IMR-90 (cell line): Measurements from ENCODE around the gene TMEM45A. TPM values are rescaled to one million over a fixed set of nuclear protein-coding genes. Genes with fewer than 3 reads are reported as not detected.

Source experiments
- ATAC-seq: fragments of 200-7000 bp; cut with Tn5 transposase; 2 replicates; pipeline ENCODE4 v1.9.1; 2020; ENCODE audit warnings: low read depth, mild to moderate bottlenecking, moderate library complexity
- BruUV-seq: library from RNA; stranded (reverse); fragments of 400-500 nt; replicated peaks from 2 replicates; lab custom pipeline; 2021; lab: Mats Ljungman, UMichigan
- CTCF ChIA-PET: fragments of 300-600 bp; formaldehyde crosslinking; extraction: SDS; loops from one replicate; lab custom pipeline; 2021; ENCODE audit warnings: antibody characterized with exemption; lab: Yijun Ruan, JAX
- POLR2A ChIA-PET: fragments of 300-600 bp; sonication (Branson Sonifier 250); formaldehyde crosslinking; loops from one replicate; lab custom pipeline; 2022; ENCODE audit warnings: antibody characterized with exemption; ENCODE audit not compliant: unreplicated experiment; lab: Charles Lee
- DNase-seq: peaks from one replicate; pipeline ENCODE4 v3.0.0; 2013
- H2AFZ ChIP-seq: replicated peaks from 2 replicates; pipeline ENCODE3; 2013; ENCODE audit warnings: low read length, mild to moderate bottlenecking; ENCODE audit not compliant: poor library complexity
- H2AK5ac ChIP-seq: 2 replicates; pipeline ENCODE4 v1.6.1; 2013; ENCODE audit warnings: low read depth, low read length, inconsistent platforms
- H2AK9ac ChIP-seq: replicated peaks from 2 replicates; pipeline ENCODE3; 2013; ENCODE audit warnings: mild to moderate bottlenecking, low read depth, low read length, moderate library complexity; ENCODE audit not compliant: poor library complexity
- H2BK120ac ChIP-seq: 2 replicates; pipeline ENCODE4 v1.6.1; 2013; ENCODE audit warnings: low read depth, low read length, inconsistent platforms
- H2BK15ac ChIP-seq: 3 replicates; pipeline ENCODE4 v1.6.1; 2013; ENCODE audit warnings: low read depth, low read length, inconsistent platforms
- H2BK20ac ChIP-seq: 2 replicates; pipeline ENCODE4 v1.6.1; 2013; ENCODE audit warnings: low read depth, mild to moderate bottlenecking, inconsistent platforms, low read length, moderate library complexity
- H2BK5ac ChIP-seq: 2 replicates; pipeline ENCODE4 v1.6.1; 2013; ENCODE audit warnings: mild to moderate bottlenecking, low read depth, low read length, inconsistent platforms; ENCODE audit not compliant: poor library complexity, severe bottlenecking
- H3K14ac ChIP-seq: replicated peaks from 2 replicates; pipeline ENCODE4 v1.6.1; 2013; ENCODE audit warnings: low read depth, low read length, inconsistent platforms
- H3K18ac ChIP-seq: 2 replicates; pipeline ENCODE4 v1.6.1; 2013; ENCODE audit warnings: low read depth, low read length, control low read depth
- H3K23ac ChIP-seq: 2 replicates; pipeline ENCODE4 v1.6.1; 2013; ENCODE audit warnings: low read depth, low read length, inconsistent platforms
- H3K27ac ChIP-seq: 2 replicates; pipeline ENCODE4 v1.5.1; 2013; ENCODE audit warnings: mild to moderate bottlenecking, control low read depth, low read length; ENCODE audit not compliant: insufficient read depth
- H3K27me3 ChIP-seq: 2 replicates; pipeline ENCODE4 v1.6.1; 2013; ENCODE audit warnings: low read length; ENCODE audit not compliant: control insufficient read depth, insufficient read depth
- H3K36me3 ChIP-seq: 2 replicates; pipeline ENCODE4 v1.6.1; 2013; ENCODE audit warnings: low read length, mixed read lengths; ENCODE audit not compliant: control insufficient read depth, insufficient read depth
- H3K4ac ChIP-seq: 2 replicates; pipeline ENCODE4 v1.6.1; 2013; ENCODE audit warnings: low read depth, low read length, inconsistent platforms
- H3K4me1 ChIP-seq: 2 replicates; pipeline ENCODE4 v1.6.1; 2013; ENCODE audit warnings: low read length, mixed read lengths; ENCODE audit not compliant: control insufficient read depth, insufficient read depth
- H3K4me2 ChIP-seq: 2 replicates; pipeline ENCODE4 v1.6.1; 2013; ENCODE audit warnings: low read depth, mild to moderate bottlenecking, control low read depth, low read length, moderate library complexity
- H3K4me3 ChIP-seq: 2 replicates; pipeline ENCODE4 v1.5.1; 2013; ENCODE audit warnings: low read depth, mild to moderate bottlenecking, control low read depth, low read length, moderate library complexity; ENCODE audit not compliant: insufficient read depth
- H3K56ac ChIP-seq: 2 replicates; pipeline ENCODE4 v1.6.1; 2013; ENCODE audit warnings: low read length, inconsistent platforms; ENCODE audit not compliant: insufficient read depth; ENCODE audit errors: extremely low read depth
- H3K79me1 ChIP-seq, 2 experiments: 2 replicates each; pipeline ENCODE4 v1.6.1; 2013; ENCODE audit warnings: low read length in 2 of 2, inconsistent platforms in 1 of 2, low read depth in 1 of 2
- H3K9ac ChIP-seq: 2 replicates; pipeline ENCODE4 v1.6.1; 2013; ENCODE audit warnings: low read depth, low read length, control low read depth
- H3K9me1 ChIP-seq: 2 replicates; pipeline ENCODE4 v1.6.1; 2013; ENCODE audit warnings: low read length, inconsistent platforms; ENCODE audit not compliant: insufficient read depth
- H3K9me3 ChIP-seq: 2 replicates; pipeline ENCODE4 v1.6.1; 2013; ENCODE audit warnings: low read length; ENCODE audit not compliant: control insufficient read depth, insufficient read depth
- H4K20me1 ChIP-seq: 2 replicates; pipeline ENCODE4 v1.6.1; 2013; ENCODE audit warnings: low read length, inconsistent platforms; ENCODE audit not compliant: insufficient read depth
- H4K5ac ChIP-seq: 2 replicates; pipeline ENCODE4 v1.6.1; 2013; ENCODE audit warnings: mild to moderate bottlenecking, low read depth, low read length, control low read depth
- H4K8ac ChIP-seq, 2 experiments: 2 replicates each; pipeline ENCODE4 v1.6.1; 2013; ENCODE audit warnings: low read depth in 2 of 2, low read length in 2 of 2, control low read depth in 1 of 2, inconsistent platforms in 1 of 2
- H4K91ac ChIP-seq: 2 replicates; pipeline ENCODE4 v1.6.1; 2013; ENCODE audit warnings: low read depth, low read length, inconsistent platforms; ENCODE audit not compliant: insufficient read depth
- BHLHE40 ChIP-seq: fragments of 150-350 bp; IDR thresholded peaks from 2 replicates; pipeline ENCODE4 v1.6.1; 2016; ENCODE audit warnings: mild to moderate bottlenecking, low read depth, low read length
- CEBPB ChIP-seq: IDR thresholded peaks from 2 replicates; pipeline ENCODE4 v1.6.1; 2012; ENCODE audit warnings: low read depth, low read length, improper control_type of control experiment
- CHD1 ChIP-seq: IDR thresholded peaks from 2 replicates; pipeline ENCODE4 v1.6.1; 2012; ENCODE audit warnings: low read depth, low read length, improper control_type of control experiment
- FOS ChIP-seq: fragments of 150-350 bp; IDR thresholded peaks from 2 replicates; pipeline ENCODE4 v1.6.1; 2016; ENCODE audit warnings: low read depth, low read length
- MAFK ChIP-seq: IDR thresholded peaks from 2 replicates; pipeline ENCODE4 v1.6.1; 2012; ENCODE audit warnings: low read depth, low read length, improper control_type of control experiment
- MAZ ChIP-seq: IDR thresholded peaks from 2 replicates; pipeline ENCODE4 v1.6.1; 2012; ENCODE audit warnings: low read depth, mild to moderate bottlenecking, low read length, improper control_type of control experiment, moderate library complexity, borderline replicate concordance
- MXI1 ChIP-seq: IDR thresholded peaks from 2 replicates; pipeline ENCODE4 v1.6.1; 2012; ENCODE audit warnings: low read depth, mild to moderate bottlenecking, low read length, moderate library complexity, borderline replicate concordance
- NFE2L2 ChIP-seq: fragments of 150-350 bp; IDR thresholded peaks from 2 replicates; pipeline ENCODE4 v1.6.1; 2016; ENCODE audit warnings: low read depth, mild to moderate bottlenecking, low read length
- POLR2A ChIP-seq: IDR thresholded peaks from 2 replicates; pipeline ENCODE4 v1.6.1; 2012; ENCODE audit warnings: mild to moderate bottlenecking, low read depth, low read length
- RAD21 ChIP-seq: IDR thresholded peaks from 2 replicates; pipeline ENCODE4 v1.6.1; 2012; ENCODE audit warnings: low read length, improper control_type of control experiment
- RCOR1 ChIP-seq: IDR thresholded peaks from 2 replicates; pipeline ENCODE4 v1.6.1; 2012; ENCODE audit warnings: mild to moderate bottlenecking, low read length, improper control_type of control experiment; ENCODE audit not compliant: insufficient replicate concordance
- RFX5 ChIP-seq: IDR thresholded peaks from 2 replicates; pipeline ENCODE4 v1.8.0; 2012; ENCODE audit warnings: low read depth, mild to moderate bottlenecking, low read length, moderate library complexity
- SMC3 ChIP-seq: fragments of 150-350 bp; IDR thresholded peaks from 2 replicates; pipeline ENCODE4 v1.6.1; 2016; ENCODE audit warnings: low read depth, mild to moderate bottlenecking, antibody characterized with exemption, low read length, moderate library complexity
- WGBS, 2 experiments: methylation state at CpG; one replicate each; pipeline versions ENCODE4 v1.1.5 to v1.1.7; 2013; ENCODE audit warnings: missing lambda C conversion rate in 2 of 2; ENCODE audit not compliant: insufficient read length in 1 of 2; ENCODE audit errors: extremely low coverage in 2 of 2; 5-methylcytosine and 5-hydroxymethylcytosine counted together
- dilution Hi-C: fragments of 300-500 bp; cut with HindIII; formaldehyde crosslinking; loops from one replicate; pipeline ENCODE4 v1.14.3; 2018; ENCODE audit warnings: low sequenced_read_pairs; ENCODE audit not compliant: unreplicated experiment
- in situ Hi-C: fragments of 300-500 bp; cut with MboI; formaldehyde crosslinking; loops from 3 replicates; pipeline ENCODE4 v1.14.3; 2019; ENCODE audit warnings: low sequenced_read_pairs, inconsistent platforms, mixed read lengths
- intact Hi-C: fragments of 100-400 bp; cut with micrococcal nuclease; formaldehyde crosslinking; loops from 2 replicates; pipeline ENCODE4 v1.10.0; 2022
- polyA plus RNA-seq, 3 experiments: library from polyadenylated mRNA; depleted of rRNA; stranded (reverse); fragments of >200 nt; gene quantifications; 2 replicates each; pipeline ENCODE4 v1.2.3, GENCODE V29; 2012; ENCODE audit warnings: low replicate concordance in 1 of 3
- total RNA-seq: library from RNA; depleted of rRNA; stranded (reverse); fragments of >200 nt; gene quantifications from 2 replicates; pipeline ENCODE4 v1.2.3, GENCODE V29; 2012
- TF ChIP-seq, protein P1 (sequence below): conservative IDR thresholded peaks from 2 replicates; pipeline ENCODE4 v1.5.1; 2012; ENCODE audit warnings: mild to moderate bottlenecking, low read depth, low read length, improper control_type of control experiment
- TF ChIP-seq, protein P2 (sequence below): fragments of 150-350 bp; IDR thresholded peaks from 2 replicates; pipeline ENCODE4 v1.6.1; 2016; ENCODE audit warnings: low read depth, mild to moderate bottlenecking, low read length, moderate library complexity, borderline replicate concordance
- TF ChIP-seq, protein P3 (sequence below): fragments of 150-350 bp; IDR thresholded peaks from 2 replicates; pipeline ENCODE4 v1.6.1; 2017; ENCODE audit warnings: mild to moderate bottlenecking, antibody characterized with exemption, low read length, low read depth

The TMEM45A gene
- total and polyA plus RNA-seq, 2 of the 4 experiments (the other 2 are of a cell fraction) = 13.6 to 21.7 TPM

DNA sequence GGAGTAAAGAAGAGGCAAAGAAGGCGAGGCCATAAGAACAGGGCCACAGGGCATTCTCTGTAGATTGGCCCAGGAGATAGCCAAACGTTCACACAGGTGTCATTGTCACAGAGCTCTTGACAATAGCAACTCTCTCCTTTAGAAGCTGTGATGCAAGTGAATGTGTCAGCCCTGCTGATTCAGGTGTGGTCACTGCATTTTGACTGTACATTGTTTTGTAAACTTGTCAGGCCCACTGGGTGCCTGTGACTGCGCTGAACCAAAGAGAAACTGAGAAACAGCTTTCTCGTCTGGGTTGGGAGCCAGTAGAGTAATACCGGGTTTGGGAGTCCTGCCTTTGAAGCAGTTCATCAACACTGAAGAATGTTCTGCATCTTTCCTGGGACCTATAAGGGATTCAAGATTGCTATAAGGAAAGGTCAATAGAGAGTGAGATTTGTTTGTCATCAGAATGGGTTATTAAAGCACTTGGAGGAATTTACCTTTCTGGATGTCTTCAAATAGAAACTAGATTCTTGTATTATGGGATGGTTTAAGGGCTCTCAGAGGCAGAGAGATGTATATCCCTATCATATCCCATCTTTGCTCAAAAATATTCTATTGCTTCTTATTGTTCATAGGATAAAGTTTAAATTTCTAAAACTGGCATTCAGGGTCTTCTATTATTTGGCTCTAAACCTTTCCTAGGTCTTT, 45.4 kb downstream of the TMEM45A start:
- no peak overlapping the region for H4K5ac ChIP-seq

More for the DNA sequence above, 45.4 kb downstream of the TMEM45A start:
- ChIA-PET POLR2A (no interaction called here), CTCF (no interaction called here)
- Histone ChIP-seq H2AK9ac (no peak overlapping the region), H2BK120ac (no peak overlapping the region), H3K27ac (no peak overlapping the region), H3K4me1 (peaks cover 4% of the 10 kb centered on the region; the same call in 1 of the 2 replicates), H3K4me2 (no peak overlapping the region), H2BK20ac (no peak overlapping the region), H3K4me3 (no peak overlapping the region), H3K27me3 (no peaks in the 10 kb centered on the region), H3K9me1 (no peaks in the 10 kb centered on the region), H4K91ac (no peak overlapping the region), H3K23ac (no peak overlapping the region), H3K9me3 (no peaks in the 10 kb centered on the region), H3K56ac (no peak overlapping the region), H4K20me1 (no peaks in the 10 kb centered on the region), H3K14ac (no peak overlapping the region), H3K18ac (no peak overlapping the region), H4K8ac (no peak overlapping the region), H2BK5ac (no peak overlapping the region), H3K4ac (no peak overlapping the region), H3K9ac (no peak overlapping the region), H2BK15ac (no peak overlapping the region), H3K36me3 (no peaks in the 10 kb centered on the region; the same call in 1 of the 2 replicates), H2AK5ac (no peak overlapping the region), H2AFZ (no peak overlapping the region), H3K79me1 (peaks cover 0 to 3% of the 10 kb centered on the region in 2 experiments; a peak in 1 of 4 replicates)
- intact Hi-C loops (no loop called here), in situ Hi-C loops (no loop called here), dilution Hi-C loops (no loop called here)
- TF ChIP-seq MAFK (no peak), MAZ (no peak), RCOR1 (no peak), FOS (no peak), BHLHE40 (no peak), RFX5 (no peak), CEBPB (no peak), RAD21 (no peak), POLR2A (no peak), NFE2L2 (no peak), CHD1 (no peak), MXI1 (no peak), SMC3 (no peak)
- TF ChIP-seq, protein P1, sequence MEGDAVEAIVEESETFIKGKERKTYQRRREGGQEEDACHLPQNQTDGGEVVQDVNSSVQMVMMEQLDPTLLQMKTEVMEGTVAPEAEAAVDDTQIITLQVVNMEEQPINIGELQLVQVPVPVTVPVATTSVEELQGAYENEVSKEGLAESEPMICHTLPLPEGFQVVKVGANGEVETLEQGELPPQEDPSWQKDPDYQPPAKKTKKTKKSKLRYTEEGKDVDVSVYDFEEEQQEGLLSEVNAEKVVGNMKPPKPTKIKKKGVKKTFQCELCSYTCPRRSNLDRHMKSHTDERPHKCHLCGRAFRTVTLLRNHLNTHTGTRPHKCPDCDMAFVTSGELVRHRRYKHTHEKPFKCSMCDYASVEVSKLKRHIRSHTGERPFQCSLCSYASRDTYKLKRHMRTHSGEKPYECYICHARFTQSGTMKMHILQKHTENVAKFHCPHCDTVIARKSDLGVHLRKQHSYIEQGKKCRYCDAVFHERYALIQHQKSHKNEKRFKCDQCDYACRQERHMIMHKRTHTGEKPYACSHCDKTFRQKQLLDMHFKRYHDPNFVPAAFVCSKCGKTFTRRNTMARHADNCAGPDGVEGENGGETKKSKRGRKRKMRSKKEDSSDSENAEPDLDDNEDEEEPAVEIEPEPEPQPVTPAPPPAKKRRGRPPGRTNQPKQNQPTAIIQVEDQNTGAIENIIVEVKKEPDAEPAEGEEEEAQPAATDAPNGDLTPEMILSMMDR = no peak
- TF ChIP-seq, protein P2, sequence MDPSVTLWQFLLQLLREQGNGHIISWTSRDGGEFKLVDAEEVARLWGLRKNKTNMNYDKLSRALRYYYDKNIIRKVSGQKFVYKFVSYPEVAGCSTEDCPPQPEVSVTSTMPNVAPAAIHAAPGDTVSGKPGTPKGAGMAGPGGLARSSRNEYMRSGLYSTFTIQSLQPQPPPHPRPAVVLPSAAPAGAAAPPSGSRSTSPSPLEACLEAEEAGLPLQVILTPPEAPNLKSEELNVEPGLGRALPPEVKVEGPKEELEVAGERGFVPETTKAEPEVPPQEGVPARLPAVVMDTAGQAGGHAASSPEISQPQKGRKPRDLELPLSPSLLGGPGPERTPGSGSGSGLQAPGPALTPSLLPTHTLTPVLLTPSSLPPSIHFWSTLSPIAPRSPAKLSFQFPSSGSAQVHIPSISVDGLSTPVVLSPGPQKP = no peak
- TF ChIP-seq, protein P3, sequence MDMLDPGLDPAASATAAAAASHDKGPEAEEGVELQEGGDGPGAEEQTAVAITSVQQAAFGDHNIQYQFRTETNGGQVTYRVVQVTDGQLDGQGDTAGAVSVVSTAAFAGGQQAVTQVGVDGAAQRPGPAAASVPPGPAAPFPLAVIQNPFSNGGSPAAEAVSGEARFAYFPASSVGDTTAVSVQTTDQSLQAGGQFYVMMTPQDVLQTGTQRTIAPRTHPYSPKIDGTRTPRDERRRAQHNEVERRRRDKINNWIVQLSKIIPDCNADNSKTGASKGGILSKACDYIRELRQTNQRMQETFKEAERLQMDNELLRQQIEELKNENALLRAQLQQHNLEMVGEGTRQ = no peak
- ATAC-seq = no peak
- no peak for DNase-seq
- no TSS peak for BruUV-seq
- 100% methylated on average over 1 of the region's 5 CpGs; no CpG with 5 or more reads in 1 of the 2 experiments for WGBS, 2 experiments
